Lower leg skin (tissue), 3 donors: ENCODE results near the gene RHOJ.

ENCODE experiments used
- POLR2A ChIP-seq, 2 donors: fragments of 450-650 bp; IDR thresholded peaks; one replicate each; pipeline ENCODE4 v1.6.1; 2016 to 2017; ENCODE audit warnings: antibody characterized with exemption in 2 of 2, mild to moderate bottlenecking in 1 of 2, moderate library complexity in 1 of 2
- TF ChIP-seq, protein P1 (sequence below), 3 donors: fragments of 450-650 bp; IDR thresholded peaks; one replicate each; pipeline ENCODE4 v1.5.1; 2016; ENCODE audit warnings: antibody characterized with exemption in 3 of 3, mild to moderate bottlenecking in 3 of 3, moderate library complexity in 2 of 3

DNA sequence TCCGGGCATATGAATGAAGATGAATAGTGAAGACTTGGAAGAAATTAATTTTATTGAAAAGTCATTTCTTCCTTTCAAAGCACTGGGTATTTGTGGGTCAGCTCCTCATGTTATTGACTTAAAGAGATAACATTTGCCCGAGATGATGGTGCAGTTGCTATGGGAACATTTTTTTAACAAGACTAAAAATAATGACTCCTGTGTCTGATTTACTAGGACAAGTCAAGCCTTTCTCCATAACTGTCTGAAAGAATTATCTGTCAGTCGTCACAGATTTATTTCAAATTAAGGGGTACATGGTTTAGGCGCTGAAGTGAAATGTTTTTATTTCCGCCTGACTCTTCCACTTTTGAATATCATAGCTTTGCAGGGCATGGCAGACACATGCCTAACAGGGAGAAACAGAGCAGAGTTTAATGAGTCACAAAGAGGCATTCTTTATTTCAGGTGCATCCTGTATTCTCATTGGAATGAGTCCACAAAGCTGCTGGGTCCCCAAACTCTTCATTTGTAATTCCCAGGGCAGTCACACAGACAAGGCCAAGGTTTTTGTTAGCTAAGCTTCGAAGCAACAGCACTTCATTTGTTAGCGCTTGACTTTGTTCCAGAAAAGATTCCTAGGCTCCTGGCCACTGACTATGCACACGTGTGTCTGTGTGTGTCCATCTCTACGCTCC lies 118.8 kb downstream of the RHOJ start:
- TF ChIP-seq, protein P1, sequence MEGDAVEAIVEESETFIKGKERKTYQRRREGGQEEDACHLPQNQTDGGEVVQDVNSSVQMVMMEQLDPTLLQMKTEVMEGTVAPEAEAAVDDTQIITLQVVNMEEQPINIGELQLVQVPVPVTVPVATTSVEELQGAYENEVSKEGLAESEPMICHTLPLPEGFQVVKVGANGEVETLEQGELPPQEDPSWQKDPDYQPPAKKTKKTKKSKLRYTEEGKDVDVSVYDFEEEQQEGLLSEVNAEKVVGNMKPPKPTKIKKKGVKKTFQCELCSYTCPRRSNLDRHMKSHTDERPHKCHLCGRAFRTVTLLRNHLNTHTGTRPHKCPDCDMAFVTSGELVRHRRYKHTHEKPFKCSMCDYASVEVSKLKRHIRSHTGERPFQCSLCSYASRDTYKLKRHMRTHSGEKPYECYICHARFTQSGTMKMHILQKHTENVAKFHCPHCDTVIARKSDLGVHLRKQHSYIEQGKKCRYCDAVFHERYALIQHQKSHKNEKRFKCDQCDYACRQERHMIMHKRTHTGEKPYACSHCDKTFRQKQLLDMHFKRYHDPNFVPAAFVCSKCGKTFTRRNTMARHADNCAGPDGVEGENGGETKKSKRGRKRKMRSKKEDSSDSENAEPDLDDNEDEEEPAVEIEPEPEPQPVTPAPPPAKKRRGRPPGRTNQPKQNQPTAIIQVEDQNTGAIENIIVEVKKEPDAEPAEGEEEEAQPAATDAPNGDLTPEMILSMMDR (IDR thresholded peaks at IDR 0.05) = no peak
- TF ChIP-seq POLR2A (IDR thresholded peaks at IDR 0.05) = no peak
